BJ (cell line): ENCODE measurements around the gene CBX2. TPM values are rescaled to one million over a fixed set of nuclear protein-coding genes. Genes with fewer than 3 reads are reported as not detected.
A peak's percentile ranks its signal among the peaks of the same experiment; 100 is the strongest.

Experiments
- CTCF ChIA-PET: fragments of 350-600 bp; formaldehyde crosslinking; extraction: SDS; loops from one replicate; lab custom pipeline; 2021; ENCODE audit warnings: antibody characterized with exemption, inconsistent platforms; lab: Yijun Ruan, JAX
- POLR2A ChIA-PET: fragments of 300-600 bp; sonication (Branson Sonifier 250); formaldehyde crosslinking; extraction: SDS; loops from one replicate; lab custom pipeline; 2021; ENCODE audit warnings: antibody characterized with exemption; lab: Charles Lee
- DNase-seq: peaks from one replicate; pipeline ENCODE4 v3.0.0-alpha.2; 2011; ENCODE audit warnings: low read depth
- H3K27me3 ChIP-seq: 2 replicates; pipeline ENCODE4 v1.6.0; 2011; ENCODE audit warnings: low read length; ENCODE audit not compliant: control insufficient read depth, insufficient read depth
- H3K36me3 ChIP-seq: 2 replicates; pipeline ENCODE4 v1.5.1; 2011; ENCODE audit warnings: low read length; ENCODE audit not compliant: control insufficient read depth, insufficient read depth
- H3K4me3 ChIP-seq: 2 replicates; pipeline ENCODE4 v1.5.1; 2011; ENCODE audit warnings: low read depth, mild to moderate bottlenecking, control low read depth, low read length
- CTCF ChIP-seq: IDR thresholded peaks from 2 replicates; pipeline ENCODE4 v1.5.1; 2011; ENCODE audit warnings: low read depth, mild to moderate bottlenecking, control low read depth, inconsistent platforms, low read length, moderate library complexity; ENCODE audit not compliant: insufficient read depth
- polyA plus RNA-seq: library from polyadenylated mRNA; depleted of rRNA; stranded (reverse); fragments of >200 nt; gene quantifications from 2 replicates; pipeline ENCODE4 v1.2.3, GENCODE V29; 2011

Gene CBX2
- polyA plus RNA-seq, 1 experiment = 1.5 TPM

GRCh38 chr17:79834565-79835469 is 56.9 kb downstream of the CBX2 start:
- no peak for DNase-seq
- H3K36me3 ChIP-seq = peaks cover 20% of the 10 kb centered on the region
- POLR2A ChIA-PET = no interaction called here
- no peak overlapping the region for H3K4me3 ChIP-seq
- TF ChIP-seq CTCF = peak; percentile 76
- no peaks in the 10 kb centered on the region for H3K27me3 ChIP-seq
- CTCF ChIA-PET = interaction anchor here (0.5 to 4.5 kb wide), 12 partner anchors 10 to 174 kb away, joined by 3 to 39 read pairs (median 4); no protein-coding TSS in a partner anchor

GRCh38 chr17:79835470-79835899 is 57.5 kb downstream of the CBX2 start:
- ChIA-PET POLR2A (no interaction called here), CTCF (interaction anchor here (0.5 to 4.5 kb wide), 12 partner anchors 10 to 173 kb away, joined by 3 to 39 read pairs (median 4); no protein-coding TSS in a partner anchor)
- Histone ChIP-seq H3K27me3 (peaks cover 3% of the 10 kb centered on the region; the same call in 1 of the 2 replicates), H3K4me3 (no peak overlapping the region), H3K36me3 (peaks cover 20% of the 10 kb centered on the region)
- no peak for TF ChIP-seq CTCF
- no peak for DNase-seq

GRCh38 chr17:79835953-79836509 is 58.1 kb downstream of the CBX2 start:
- ChIA-PET POLR2A (no interaction called here), CTCF (interaction anchor here (0.8 to 4.5 kb wide), 8 partner anchors 11 to 95 kb away, joined by 3 to 39 read pairs (median 5); no protein-coding TSS in a partner anchor)
- no peak overlapping the region for H3K4me3 ChIP-seq
- DNase-seq = no peak
- no peak for TF ChIP-seq CTCF
- H3K27me3 ChIP-seq = peaks cover 6% of the 10 kb centered on the region
- peaks cover 20% of the 10 kb centered on the region for H3K36me3 ChIP-seq

- ChIA-PET POLR2A (no interaction called here), CTCF (interaction anchor here (0.8 to 4.5 kb wide), 7 partner anchors 9 to 156 kb away, joined by 3 to 39 read pairs (median 4); no protein-coding TSS in a partner anchor)
- H3K36me3 ChIP-seq = peaks cover 20% of the 10 kb centered on the region
- no peak overlapping the region for H3K4me3 ChIP-seq
- TF ChIP-seq CTCF = no peak
- no peak for DNase-seq
- H3K27me3 ChIP-seq = peaks cover 11% of the 10 kb centered on the region
Observed at GRCh38 chr17:79836510-79836971, 58.6 kb downstream of the CBX2 start.
